T-helper 22 cell (primary cell): Measurements from ENCODE around the gene SHKBP1.
A peak's percentile ranks its signal among the peaks of the same experiment; 100 is the strongest.

Experiments
- DNase-seq: peaks from one replicate; pipeline ENCODE4 v3.0.0-alpha.2; 2020; ENCODE audit warnings: low read depth

The SHKBP1 gene

DNA sequence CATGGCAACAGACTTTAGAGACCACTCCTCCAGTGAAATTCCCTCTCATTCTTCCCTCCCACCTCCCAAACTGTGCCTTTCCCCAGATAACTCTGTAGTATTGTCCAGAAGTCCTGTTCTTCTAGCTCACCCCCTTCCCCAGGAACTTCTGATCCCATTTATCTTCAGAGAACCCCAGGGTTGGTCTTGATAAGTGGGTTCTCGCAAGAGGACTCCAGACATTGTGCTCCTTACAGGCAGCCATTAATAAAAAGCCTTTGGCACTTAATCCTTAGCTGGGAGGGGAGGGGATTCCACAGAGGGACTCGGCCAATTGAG lies 26.4 kb downstream of the SHKBP1 start:
- DNase-seq = no peak

- DNase-seq = peak; percentile 96
Observed at GRCh38 chr19:40603389-40604170, 26.9 kb downstream of the SHKBP1 start.

- DNase-seq = no peak
Observed at GRCh38 chr19:40604171-40604646, 27.5 kb downstream of the SHKBP1 start.

GRCh38 chr19:40604647-40605215 lies 28.1 kb downstream of the SHKBP1 start:
- DNase-seq = no peak

- DNase-seq = peak; percentile 86
Observed at GRCh38 chr19:40605216-40605971, 28.7 kb downstream of the SHKBP1 start.

DNA sequence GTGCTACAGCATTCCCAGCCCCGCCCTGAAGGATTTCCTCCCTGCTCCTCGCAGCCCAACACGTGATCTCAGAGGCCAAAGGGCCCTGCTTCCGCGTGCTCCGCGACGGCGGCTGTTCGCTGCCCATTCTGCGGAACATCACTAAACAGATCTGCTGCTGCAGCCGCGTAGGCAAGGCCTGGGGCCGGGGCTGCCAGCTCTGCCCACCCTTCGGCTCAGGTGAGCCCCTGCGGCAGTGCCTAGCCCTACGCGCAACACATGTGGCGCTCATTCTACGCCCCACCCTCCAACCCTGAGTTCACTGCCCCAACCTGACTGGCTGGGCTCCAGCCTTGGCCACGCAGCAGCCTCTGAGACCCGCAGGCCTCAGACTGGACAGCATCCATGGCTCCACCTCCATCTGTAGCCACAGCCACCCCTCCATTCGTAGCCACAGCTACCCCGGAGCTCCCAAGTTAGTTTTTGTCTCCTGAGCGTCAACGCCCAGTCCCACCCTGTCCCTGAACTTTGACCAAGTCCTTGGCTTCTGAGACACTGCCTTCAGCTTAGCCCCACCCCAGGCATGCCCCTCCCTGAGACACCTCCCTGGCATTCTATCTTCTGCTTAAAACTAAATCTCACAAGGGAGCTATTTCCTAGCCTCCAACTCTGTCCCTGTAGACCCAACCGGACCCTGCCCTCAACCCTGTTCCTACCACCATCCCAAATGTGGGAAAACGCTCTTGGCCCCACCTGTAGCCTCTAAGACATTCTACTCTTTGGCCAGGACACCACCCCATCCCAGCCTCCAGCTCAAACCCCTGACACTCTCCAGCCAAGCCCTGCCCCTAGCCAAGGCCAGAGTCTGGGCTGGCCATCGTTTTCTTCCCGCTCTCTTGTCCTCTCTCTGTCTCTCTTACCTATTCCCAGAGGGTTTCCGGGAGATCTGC lies 30.9 kb downstream of the SHKBP1 start:
- no peak for DNase-seq

GRCh38 chr19:40608240-40608621 lies 31.6 kb downstream of the SHKBP1 start:
- no peak for DNase-seq

- no peak for DNase-seq
Observed at GRCh38 chr19:40608957-40609356, 32.3 kb downstream of the SHKBP1 start.

DNA sequence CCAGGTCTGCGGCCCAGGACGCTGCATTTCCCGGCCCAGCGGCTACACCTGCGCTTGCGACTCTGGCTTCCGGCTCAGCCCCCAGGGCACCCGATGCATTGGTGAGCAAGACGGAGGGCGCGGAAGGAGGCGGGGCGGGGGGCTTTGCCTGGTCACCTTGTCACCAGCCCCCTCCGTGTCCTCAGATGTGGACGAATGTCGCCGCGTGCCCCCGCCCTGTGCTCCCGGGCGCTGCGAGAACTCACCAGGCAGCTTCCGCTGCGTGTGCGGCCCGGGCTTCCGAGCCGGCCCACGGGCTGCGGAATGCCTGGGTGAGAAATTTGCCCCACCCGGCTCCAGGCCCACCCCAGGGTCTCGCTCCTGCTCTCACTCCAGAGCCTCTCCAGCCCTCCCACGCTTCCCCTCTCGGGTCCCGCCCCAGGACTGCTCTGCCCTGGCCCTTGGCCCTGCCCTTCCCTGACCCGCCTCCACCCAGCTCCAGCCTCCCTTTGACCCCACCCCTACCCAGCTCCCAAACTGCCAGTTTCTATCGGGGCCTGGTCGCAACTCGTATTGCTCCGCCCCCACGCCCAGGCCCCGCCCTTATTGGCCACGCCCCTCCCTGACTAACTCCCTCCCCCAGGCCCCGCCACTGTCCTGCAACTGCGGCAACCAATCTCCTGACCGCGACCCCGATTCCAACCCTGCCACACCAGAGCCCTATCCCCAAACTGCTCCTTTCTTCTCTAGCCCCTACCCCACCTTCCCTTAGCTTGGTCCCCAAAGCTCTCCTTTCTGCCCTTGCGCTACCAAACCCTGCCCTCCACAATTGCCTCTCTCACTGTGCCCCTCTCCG lies 33.1 kb downstream of the SHKBP1 start:
- peak; percentile 74 for DNase-seq

DNA sequence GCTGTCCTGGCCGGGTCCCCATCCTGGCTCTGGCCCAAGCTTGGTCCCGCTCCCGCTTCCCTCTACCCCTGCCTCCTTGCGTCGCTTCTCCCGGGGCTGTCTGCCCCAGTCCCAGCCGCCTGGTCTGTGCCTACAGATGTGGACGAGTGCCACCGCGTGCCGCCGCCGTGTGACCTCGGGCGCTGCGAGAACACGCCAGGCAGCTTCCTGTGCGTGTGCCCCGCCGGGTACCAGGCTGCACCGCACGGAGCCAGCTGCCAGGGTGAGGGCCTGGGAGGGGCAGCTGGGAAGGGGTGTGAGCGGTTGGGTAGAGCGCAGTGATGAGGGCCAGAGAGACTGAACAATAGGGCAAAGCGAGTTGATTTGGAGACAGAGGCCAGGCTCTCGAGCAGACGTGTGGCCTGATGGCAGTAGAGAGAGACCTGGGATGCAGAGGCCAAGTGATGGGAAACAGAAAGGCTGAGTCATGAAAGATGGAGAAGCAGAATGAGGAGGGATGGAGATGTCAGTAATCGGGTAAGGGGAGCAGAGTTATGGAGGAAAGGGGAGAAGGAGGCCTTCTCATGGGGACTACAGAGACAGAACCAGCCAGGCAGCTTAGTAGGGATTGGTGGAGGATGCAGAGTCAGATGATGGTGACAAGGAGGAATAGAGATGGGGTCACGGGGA lies 33.9 kb downstream of the SHKBP1 start:
- DNase-seq = peak; percentile 69

DNA sequence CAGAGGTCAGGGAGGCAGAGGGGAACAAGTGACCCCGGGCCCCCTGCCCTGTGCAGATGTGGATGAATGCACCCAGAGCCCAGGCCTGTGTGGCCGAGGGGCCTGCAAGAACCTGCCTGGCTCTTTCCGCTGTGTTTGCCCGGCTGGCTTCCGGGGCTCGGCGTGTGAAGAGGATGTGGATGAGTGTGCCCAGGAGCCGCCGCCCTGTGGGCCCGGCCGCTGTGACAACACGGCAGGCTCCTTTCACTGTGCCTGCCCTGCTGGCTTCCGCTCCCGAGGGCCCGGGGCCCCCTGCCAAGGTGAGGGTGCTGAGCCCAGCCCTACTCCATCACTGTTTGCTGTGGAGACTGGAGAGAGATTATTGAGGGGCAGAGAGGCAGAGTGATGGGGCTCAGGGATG lies 34.4 kb downstream of the SHKBP1 start:
- DNase-seq = no peak

DNA sequence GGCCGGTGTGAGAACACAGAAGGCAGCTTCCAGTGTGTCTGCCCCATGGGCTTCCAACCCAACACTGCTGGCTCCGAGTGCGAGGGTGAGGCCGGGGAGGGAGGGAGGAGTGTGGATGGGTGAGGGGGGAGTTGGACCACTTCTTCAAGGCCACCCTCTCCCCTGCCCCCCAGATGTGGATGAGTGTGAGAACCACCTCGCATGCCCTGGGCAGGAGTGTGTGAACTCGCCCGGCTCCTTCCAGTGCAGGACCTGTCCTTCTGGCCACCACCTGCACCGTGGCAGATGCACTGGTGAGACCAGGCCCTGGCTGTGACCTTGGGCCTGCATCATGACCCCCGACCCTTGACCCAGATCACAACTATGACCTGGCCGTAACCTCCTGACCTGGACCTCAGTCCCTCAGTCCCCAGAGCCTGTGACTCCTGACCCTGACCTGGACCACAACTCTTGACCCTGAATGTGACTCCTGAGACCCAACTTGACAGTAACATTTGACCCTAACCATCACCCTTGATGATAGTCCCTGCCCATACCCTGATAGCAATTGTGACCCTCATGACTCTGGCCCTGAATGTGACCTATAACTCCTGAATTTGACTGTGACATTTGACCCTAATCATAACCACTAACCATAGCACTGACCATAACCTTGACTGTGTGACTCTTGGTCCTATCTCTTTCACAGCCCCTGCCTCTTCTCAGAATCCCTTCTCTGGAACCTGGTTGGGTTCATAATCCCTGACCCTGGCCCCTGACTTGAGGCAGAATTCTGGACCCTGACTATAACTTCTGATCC lies 35.4 kb downstream of the SHKBP1 start:
- DNase-seq = no peak

DNA sequence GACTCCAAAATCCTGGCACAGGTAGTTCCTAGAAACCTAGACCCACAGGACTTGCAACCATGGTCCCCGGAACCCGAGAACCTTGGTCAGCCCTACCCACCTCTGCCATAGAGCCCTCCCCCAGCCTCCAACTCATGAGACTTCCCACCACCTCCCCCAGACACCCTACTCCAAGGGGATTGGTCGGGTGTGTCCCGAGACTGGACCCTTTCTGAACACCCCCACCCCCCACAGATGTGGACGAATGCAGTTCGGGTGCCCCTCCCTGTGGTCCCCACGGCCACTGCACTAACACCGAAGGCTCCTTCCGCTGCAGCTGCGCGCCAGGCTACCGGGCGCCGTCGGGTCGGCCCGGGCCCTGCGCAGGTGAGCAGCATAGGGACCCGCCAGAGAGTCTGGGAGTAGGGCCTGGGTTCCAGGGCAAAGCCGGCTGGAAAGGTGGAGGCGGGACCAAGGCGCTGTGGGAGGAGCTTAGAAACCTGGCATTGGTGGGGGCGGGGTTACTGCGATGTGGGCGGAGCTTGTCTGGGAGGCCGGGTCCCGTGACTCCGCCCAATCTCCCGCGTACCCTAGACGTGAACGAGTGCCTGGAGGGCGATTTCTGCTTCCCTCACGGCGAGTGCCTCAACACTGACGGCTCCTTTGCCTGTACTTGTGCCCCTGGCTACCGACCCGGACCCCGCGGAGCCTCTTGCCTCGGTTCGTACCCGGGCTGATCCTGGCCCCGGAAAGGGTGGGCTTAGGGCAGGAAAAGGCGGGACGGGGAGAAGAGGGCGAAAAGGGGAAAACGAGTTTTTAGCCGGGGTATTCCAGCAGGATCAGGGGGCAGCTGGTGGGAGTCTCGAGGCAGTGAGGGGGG lies 36.4 kb downstream of the SHKBP1 start:
- DNase-seq = no peak

DNA sequence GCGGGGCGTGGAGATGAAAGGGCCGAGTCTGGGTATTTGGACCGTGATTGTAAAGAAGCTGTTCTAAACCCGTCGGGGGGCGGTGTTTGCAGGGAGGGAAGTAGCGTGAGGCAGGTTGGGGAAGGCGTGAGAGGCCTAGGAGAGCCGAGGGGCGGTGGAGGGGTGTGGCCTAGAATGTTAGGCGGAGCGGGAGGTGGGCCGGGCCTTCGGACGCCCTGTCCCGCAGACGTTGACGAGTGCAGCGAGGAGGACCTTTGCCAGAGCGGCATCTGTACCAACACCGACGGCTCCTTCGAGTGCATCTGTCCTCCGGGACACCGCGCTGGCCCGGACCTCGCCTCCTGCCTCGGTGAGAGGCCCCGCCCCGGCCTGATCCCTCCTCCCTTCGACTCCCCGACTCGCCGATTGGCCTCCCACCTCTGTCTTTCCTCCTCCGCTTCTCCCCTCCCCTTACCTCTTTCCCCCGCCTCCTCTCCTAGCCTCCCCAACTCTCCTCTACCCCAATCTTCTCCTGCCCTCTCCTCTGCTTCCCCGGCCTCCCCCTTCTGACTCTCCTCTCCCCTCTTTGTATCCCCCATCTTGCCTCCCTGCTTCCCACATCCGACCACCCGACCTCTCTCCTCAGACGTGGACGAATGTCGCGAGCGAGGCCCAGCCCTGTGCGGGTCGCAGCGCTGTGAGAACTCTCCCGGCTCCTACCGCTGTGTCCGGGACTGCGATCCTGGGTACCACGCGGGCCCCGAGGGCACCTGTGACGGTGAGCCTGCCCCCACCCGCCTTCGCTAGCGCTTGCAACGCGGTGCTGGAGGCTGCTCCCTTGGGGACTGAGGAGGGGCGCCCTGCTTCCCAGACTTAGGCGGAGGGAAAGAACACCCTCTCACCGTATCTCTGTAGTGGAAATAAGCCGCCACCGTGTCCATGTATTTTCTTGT lies 37.3 kb downstream of the SHKBP1 start:
- DNase-seq = peak; percentile 73

- DNase-seq = peak; percentile 77
Observed at GRCh38 chr19:40614622-40615411, 38.1 kb downstream of the SHKBP1 start.

DNA sequence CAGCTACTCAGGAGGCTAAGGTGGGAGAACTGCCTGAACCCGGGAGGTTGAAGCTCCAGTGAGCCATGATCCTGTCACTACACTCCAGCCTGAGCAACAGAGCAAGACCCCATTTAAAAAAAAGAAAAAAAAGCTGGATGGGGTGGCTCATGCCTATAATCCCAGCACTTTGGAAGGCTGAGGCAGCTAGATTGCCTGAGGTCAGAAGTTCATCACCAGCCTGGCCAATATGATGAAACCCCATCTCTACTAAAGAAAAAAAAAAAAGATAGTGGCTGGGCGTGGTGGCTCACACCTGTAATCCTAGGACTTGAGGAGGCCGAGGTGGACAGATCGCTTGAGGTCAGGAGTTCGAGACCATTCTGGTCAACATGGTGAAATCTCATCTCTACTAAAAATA lies 39.5 kb downstream of the SHKBP1 start:
- no peak for DNase-seq

GRCh38 chr19:40616941-40617340 lies 40.3 kb downstream of the SHKBP1 start:
- DNase-seq = no peak
